Measurements from ENCODE around the gene USP43.
"Not testable (repeated sequence)": the region's sequence is repeated elsewhere in the genome, so short reads cannot be mapped to it uniquely, and the experiment has no call there.

The USP43 gene

DNA sequence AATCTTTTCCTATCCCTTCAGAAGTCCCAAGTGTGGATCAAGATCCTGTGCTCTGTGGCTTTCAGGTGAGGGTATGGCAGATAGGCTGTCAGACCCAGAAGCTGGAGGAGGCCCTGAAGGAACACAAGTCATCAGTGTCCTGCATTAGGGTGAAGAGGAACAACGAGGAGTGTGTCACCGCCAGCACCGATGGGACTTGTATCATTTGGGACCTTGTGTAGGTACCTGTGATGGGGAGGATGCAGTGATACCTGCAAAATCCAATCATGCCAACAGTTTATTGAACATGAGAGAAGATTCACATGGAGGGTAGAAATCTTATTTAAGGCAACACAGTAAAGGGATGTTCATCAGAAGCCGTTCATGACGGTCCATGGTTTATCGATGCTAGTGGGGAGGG lies 10.0 kb upstream of the USP43 start:
- Mint-ChIP-seq H3K4me1 (no peaks in the 10 kb centered on the region), H3K27ac (ENCODE audit: low read depth) (no peak overlapping the region), H3K9me3 (no peaks in the 10 kb centered on the region), H3K36me3 (ENCODE audit: insufficient read depth) (no peaks in the 10 kb centered on the region), H3K27me3 (peaks cover 54% of the 10 kb centered on the region), H3K4me3 (no peak overlapping the region)
- no peak for DNase-seq (ENCODE audit: low spot score in 2 of 2)
- ATAC-seq (replicated peaks; ENCODE audit: extremely low read depth, poor library complexity, severe bottlenecking), result no peak

DNA sequence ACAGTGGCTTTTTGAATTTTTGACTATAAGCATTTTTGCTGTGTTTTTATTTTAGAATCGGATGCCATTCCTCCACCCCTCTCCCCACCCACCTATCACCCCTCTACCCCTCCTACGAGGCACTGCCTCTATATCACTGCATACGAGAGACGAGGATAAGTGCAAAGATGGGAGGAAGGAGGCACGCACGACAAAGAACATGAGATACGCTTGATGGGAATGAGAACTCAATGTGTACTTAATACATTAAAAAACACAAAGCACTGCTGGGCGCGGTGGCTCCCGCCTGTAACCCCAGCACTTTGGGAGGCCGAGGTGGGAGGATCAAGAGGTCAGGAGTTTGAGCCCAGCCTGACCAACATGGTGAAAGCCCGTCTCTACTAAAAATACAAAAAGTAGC lies 8.8 kb upstream of the USP43 start:
- H3K27me3 Mint-ChIP-seq, result peaks cover 55% of the 10 kb centered on the region
- H3K4me3 Mint-ChIP-seq, result no peak overlapping the region
- no peaks in the 10 kb centered on the region for H3K9me3 Mint-ChIP-seq
- DNase-seq (ENCODE audit: low spot score in 2 of 2) (no peak), ATAC-seq (replicated peaks; ENCODE audit: extremely low read depth, poor library complexity, severe bottlenecking) (no peak)
- no peak overlapping the region for H3K27ac Mint-ChIP-seq (ENCODE audit: low read depth)
- H3K36me3 Mint-ChIP-seq (ENCODE audit: insufficient read depth), result no peaks in the 10 kb centered on the region
- H3K4me1 Mint-ChIP-seq, result no peaks in the 10 kb centered on the region

DNA sequence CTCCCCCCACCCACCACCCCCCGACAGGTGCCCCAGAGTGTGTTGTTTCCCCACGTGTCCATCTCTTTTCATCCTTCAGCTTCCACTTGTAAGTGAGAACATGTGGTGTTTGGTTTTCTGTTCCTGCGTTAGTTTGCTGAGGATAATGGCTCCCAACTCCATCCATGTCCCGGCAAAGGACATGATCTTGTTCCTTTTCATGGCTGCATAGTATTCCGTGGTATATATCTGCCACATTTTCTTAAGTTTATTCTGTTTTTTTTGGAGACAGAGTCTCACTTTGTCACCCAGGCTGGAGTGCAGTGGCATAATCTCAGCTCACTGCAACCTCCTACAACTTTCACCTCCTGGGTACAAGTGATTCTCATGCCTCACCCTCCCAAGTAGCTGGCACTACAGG lies 4.9 kb upstream of the USP43 start:
- ATAC-seq (replicated peaks; ENCODE audit: extremely low read depth, poor library complexity, severe bottlenecking); H3K27ac Mint-ChIP-seq (ENCODE audit: low read depth); DNase-seq (ENCODE audit: low spot score in 2 of 2); H3K36me3 Mint-ChIP-seq (ENCODE audit: insufficient read depth); H3K4me1 Mint-ChIP-seq; H3K4me3 Mint-ChIP-seq; H3K9me3 Mint-ChIP-seq: not testable (repeated sequence)
- peaks cover 60% of the 10 kb centered on the region for H3K27me3 Mint-ChIP-seq

DNA sequence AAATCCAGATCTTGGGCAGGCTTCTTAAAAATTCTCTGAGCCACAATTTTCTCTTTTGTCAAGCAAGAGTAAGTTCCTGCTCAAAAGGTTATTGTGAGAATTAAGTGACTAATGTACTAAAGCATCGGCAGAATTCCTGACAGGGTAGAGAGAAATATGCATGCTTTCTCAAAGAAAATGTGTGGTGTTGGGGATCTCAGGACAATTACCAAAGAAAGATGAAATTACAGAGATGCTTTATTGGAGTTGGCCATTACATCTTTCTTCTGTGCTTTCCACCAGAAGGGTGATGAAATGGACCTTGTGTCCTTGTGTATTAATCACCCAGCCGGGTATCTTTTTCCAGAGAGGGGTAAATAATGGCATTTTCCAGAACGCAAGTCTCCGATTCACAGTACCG lies 1.7 kb upstream of the USP43 start:
- Mint-ChIP-seq H3K4me3 (peak overlapping the region; percentile 73), H3K4me1 (peaks cover 16% of the 10 kb centered on the region), H3K27me3 (peaks cover 78% of the 10 kb centered on the region), H3K9me3 (no peaks in the 10 kb centered on the region), H3K27ac (ENCODE audit: low read depth) (no peak overlapping the region), H3K36me3 (ENCODE audit: insufficient read depth) (no peaks in the 10 kb centered on the region)
- DNase-seq (ENCODE audit: low spot score in 2 of 2), result no peak
- ATAC-seq (replicated peaks; ENCODE audit: extremely low read depth, poor library complexity, severe bottlenecking), result no peak

DNA sequence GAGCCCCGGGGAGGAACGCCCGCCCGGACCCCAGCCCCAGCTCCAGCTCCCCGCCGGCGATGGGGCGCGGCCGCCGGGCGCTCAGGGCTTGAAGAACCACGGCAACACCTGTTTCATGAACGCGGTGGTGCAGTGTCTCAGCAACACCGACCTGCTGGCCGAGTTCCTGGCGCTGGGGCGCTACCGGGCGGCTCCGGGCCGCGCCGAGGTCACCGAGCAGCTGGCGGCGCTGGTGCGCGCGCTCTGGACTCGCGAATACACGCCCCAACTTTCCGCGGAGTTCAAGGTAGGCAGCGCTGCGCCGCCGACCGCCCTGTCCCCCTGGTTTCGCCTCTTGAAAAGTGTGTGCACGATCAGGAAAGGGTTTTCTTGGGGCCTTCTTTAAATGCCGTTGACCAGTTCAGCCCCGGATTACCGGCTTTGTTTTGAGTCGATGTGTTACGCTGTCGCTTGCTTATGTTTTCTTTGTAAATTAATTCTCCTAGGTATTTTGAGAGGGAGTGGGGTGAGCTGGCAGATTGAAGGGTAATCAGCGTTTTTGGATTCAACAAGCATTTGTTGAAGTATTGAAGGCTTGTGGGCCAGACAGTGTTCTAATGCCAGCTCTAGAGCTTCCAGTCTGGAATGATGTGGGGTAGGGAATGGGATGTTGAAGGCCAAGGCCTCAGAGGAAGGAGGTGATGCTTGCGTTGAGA lies 681 bp downstream of the USP43 start:
- Mint-ChIP-seq H3K4me1 (peaks cover 16% of the 10 kb centered on the region), H3K27me3 (peaks cover 69% of the 10 kb centered on the region), H3K27ac (ENCODE audit: low read depth) (no peak overlapping the region), H3K36me3 (ENCODE audit: insufficient read depth) (no peaks in the 10 kb centered on the region), H3K4me3 (peak overlapping the region; percentile 64), H3K9me3 (no peaks in the 10 kb centered on the region)
- ATAC-seq (replicated peaks; ENCODE audit: extremely low read depth, poor library complexity, severe bottlenecking) (no peak), DNase-seq (ENCODE audit: low spot score in 2 of 2) (no peak)

DNA sequence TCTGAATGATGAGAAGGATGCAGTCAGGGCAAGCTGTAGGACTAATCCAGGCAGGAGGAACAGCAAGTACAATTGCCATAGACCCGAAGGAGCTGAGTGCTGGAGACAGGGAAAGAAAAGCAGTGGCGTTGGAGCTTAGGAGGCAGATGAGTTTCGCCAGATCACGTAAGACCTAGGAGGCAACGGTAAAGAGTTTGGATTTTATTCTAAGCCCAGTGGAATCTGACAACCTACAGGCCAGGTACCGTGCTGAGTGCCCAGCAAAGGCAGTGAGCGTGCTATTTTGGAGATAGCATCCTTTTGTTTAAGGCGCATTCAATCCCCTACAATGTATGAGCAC lies 1.2 kb downstream of the USP43 start:
- Mint-ChIP-seq H3K27me3 (peaks cover 69% of the 10 kb centered on the region), H3K4me3 (peak overlapping the region; percentile 64), H3K4me1 (peaks cover 16% of the 10 kb centered on the region), H3K27ac (ENCODE audit: low read depth) (no peak overlapping the region), H3K9me3 (no peaks in the 10 kb centered on the region), H3K36me3 (ENCODE audit: insufficient read depth) (no peaks in the 10 kb centered on the region)
- no peak for ATAC-seq (replicated peaks; ENCODE audit: extremely low read depth, poor library complexity, severe bottlenecking)
- DNase-seq (ENCODE audit: low spot score in 2 of 2), result no peak

DNA sequence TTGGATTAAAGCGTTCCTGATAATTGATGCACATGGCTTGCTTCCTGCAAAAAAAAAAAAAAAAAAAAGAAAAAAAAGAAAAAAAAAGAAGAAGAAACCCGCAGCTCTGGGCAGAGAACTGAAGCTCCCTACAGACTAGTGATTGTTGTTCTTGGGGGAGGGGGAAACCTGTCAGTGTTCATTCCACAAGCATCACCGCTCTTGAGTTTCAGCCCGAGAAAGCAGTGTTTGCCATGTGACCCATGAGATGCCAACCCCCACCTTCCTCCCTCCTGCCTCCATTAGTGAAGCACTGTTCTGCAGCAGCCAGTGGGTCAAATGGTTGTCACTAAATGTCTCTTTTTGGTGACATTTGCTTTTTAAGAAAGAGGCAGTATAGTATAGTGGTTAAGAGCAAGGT lies 1.7 kb downstream of the USP43 start:
- Mint-ChIP-seq H3K27ac (ENCODE audit: low read depth) (no peak overlapping the region), H3K4me1 (peaks cover 16% of the 10 kb centered on the region), H3K9me3 (no peaks in the 10 kb centered on the region), H3K27me3 (peaks cover 70% of the 10 kb centered on the region), H3K4me3 (no peak overlapping the region), H3K36me3 (ENCODE audit: insufficient read depth) (no peaks in the 10 kb centered on the region)
- DNase-seq (ENCODE audit: low spot score in 2 of 2) (no peak), ATAC-seq (replicated peaks; ENCODE audit: extremely low read depth, poor library complexity, severe bottlenecking) (no peak)

DNA sequence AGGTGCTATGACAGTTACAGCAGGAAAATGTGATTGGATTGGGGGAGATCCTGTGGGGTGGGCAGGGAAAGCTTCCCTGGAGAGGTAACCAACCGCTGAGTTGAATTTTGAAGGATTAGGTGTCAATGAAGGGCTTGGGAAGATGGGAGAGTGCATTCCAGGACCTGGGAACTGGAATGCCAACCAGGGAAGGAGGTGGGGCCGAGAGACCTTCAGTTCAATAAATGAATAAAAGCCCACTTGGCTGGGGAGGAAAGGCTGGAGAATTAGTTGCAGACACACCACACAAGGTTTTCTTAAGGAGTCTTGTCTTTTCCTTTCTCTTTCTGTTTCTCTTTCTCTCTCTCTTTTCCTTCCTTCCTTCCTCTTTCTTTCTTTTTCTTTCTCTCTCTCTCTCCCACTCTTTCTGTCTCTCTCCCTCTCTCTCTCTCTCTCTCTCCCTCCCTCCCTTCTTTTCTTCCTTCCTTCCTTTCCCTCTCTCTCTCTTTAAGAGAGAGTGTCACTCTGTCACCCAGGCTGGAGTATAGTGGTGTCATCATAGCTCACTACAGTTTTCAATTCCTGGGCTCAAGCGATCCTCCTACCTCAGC lies 3.3 kb downstream of the USP43 start:
- Mint-ChIP-seq H3K4me1 (peaks cover 16% of the 10 kb centered on the region), H3K9me3 (no peaks in the 10 kb centered on the region), H3K36me3 (ENCODE audit: insufficient read depth) (no peaks in the 10 kb centered on the region), H3K27ac (ENCODE audit: low read depth) (no peak overlapping the region), H3K4me3 (no peak overlapping the region), H3K27me3 (peaks cover 73% of the 10 kb centered on the region)
- no peak for ATAC-seq (replicated peaks; ENCODE audit: extremely low read depth, poor library complexity, severe bottlenecking)
- DNase-seq (ENCODE audit: low spot score in 2 of 2), result no peak

DNA sequence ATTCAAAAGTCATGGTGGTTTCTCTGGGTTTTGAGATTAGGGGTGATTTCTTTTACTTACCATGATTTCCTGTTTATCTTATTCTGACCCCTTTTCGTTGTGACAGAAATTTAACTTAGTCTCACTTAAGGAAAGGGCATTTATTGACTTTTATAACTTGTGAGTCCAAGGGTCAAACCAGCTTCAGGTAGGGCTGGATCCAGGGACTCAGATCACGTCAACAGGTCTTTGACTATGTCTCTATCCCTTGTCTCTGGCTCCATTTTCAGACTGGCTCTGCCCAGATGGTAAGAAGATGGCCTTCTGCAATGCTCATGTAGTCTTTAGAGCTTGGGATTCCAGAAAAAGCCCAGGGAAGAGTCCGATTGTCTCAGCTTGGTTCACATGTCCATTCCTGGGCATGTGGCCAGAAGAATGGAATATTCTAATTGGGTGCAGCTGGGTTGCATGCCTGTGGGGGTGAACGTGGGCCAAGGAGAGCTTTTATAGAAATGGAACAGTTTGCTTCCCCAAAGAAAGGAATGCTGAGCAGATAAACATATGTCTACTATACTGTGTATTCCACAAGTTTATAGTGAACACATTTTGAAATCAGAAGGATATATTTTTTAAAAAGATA lies 13.4 kb downstream of the USP43 start:
- Mint-ChIP-seq H3K27ac (ENCODE audit: low read depth) (no peak overlapping the region), H3K4me3 (no peak overlapping the region), H3K9me3 (no peaks in the 10 kb centered on the region), H3K27me3 (peaks cover 34% of the 10 kb centered on the region), H3K4me1 (no peaks in the 10 kb centered on the region), H3K36me3 (ENCODE audit: insufficient read depth) (no peaks in the 10 kb centered on the region)
- no peak for ATAC-seq (replicated peaks; ENCODE audit: extremely low read depth, poor library complexity, severe bottlenecking)
- no peak for DNase-seq (ENCODE audit: low spot score in 2 of 2)

DNA sequence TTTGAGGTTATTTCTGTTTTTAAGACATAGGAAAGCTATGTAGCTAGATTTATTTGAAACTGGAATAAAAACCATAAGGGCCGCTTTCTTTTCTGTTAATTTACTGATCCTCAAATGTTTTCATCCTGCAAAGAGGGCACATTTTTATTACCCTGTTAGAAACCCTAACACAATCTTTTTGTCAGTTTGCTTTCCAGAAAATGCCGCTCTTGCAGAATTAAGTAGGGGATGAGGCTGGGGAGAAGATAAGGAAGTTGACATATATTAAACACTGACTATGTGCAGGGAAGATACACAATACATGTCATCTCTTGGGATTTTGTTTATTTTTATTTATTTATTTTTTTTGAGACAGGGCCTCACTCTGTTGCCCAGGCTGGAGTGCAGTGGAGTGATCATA lies 15.7 kb downstream of the USP43 start:
- Mint-ChIP-seq H3K4me3 (no peak overlapping the region), H3K36me3 (ENCODE audit: insufficient read depth) (no peaks in the 10 kb centered on the region), H3K9me3 (no peaks in the 10 kb centered on the region), H3K4me1 (peaks cover 7% of the 10 kb centered on the region), H3K27ac (ENCODE audit: low read depth) (no peak overlapping the region), H3K27me3 (peaks cover 31% of the 10 kb centered on the region)
- ATAC-seq (replicated peaks; ENCODE audit: extremely low read depth, poor library complexity, severe bottlenecking) (no peak), DNase-seq (ENCODE audit: low spot score in 2 of 2) (no peak)

DNA sequence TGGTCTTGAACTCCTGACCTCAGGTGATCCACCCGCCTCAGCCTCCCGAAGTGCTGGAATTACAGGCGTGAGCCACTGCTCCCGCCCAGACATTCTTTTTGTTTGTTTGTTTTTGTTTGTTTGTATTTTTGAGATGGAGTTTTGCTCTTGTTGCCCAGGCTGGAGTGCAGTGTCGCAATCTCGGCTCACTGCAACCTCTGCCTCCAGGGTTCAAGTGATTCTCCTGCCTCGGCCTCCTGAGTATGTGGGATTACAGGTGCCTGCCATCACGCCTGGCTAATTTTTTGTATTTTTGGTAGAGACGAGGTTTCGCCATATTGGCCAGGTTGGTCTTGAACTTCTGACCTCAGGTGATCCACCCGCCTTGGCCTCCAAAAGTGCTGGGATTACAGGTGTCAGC lies 18.2 kb downstream of the USP43 start:
- peaks cover 39% of the 10 kb centered on the region for H3K27me3 Mint-ChIP-seq
- H3K36me3 Mint-ChIP-seq (ENCODE audit: insufficient read depth), result not testable (repeated sequence)

DNA sequence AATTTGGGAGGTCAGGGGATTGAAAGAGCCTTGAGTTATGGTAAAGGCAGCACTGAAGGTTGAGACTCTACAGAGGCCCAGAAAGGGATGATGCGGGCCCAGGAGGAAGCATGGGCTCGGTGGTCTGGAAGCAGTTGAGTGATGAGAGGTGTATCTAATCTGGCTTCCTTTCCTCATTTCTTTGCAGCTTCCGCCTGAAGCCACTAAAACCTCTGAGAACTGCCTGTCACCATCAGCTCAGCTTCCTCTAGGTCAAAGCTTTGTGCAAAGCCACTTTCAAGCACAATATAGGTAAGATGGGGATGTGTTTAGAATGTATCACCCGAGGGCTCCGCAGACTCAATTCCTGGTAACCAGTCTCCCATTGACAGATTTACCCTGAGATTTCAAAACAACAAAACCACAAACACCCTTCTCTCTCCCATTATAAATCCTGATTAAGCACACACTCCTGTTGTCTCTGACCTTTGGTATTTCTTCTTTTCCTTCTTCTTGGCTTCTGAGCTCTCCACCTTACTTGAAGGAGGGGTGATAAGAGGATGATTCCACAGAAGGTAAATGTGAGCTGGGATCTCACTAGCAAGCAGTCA lies 21.2 kb downstream of the USP43 start:
- H3K27ac Mint-ChIP-seq (ENCODE audit: low read depth), result no peak overlapping the region

More for the DNA sequence above, 18.2 kb downstream of the USP43 start:
- H3K9me3 Mint-ChIP-seq; ATAC-seq (replicated peaks; ENCODE audit: extremely low read depth, poor library complexity, severe bottlenecking); H3K27ac Mint-ChIP-seq (ENCODE audit: low read depth); H3K4me3 Mint-ChIP-seq; DNase-seq (ENCODE audit: low spot score in 2 of 2): not testable (repeated sequence)
- peaks cover 17% of the 10 kb centered on the region for H3K4me1 Mint-ChIP-seq

DNA sequence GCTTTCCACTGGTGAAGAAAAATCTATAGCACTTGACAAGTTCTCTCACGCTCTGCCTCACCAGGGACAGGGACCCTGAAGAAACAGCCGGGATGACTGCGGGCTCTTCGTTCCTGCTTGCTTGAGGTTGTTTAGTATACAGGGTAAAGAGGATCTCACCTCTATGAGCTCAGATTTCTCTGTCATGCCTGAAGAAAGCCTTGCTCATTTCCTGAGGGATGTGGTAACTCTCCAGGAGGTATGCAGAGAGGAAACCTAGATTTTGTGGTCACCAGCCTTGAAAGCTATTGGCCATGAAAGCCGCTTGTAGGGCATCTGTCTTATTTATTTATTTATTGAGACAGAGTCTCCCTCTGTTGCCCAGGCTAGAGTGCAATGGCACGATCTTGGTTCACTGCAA lies 23.2 kb downstream of the USP43 start:
- no peaks in the 10 kb centered on the region for H3K9me3 Mint-ChIP-seq
- DNase-seq (ENCODE audit: low spot score in 2 of 2) (no peak), ATAC-seq (replicated peaks; ENCODE audit: extremely low read depth, poor library complexity, severe bottlenecking) (no peak)
- H3K4me1 Mint-ChIP-seq, result peaks cover 17% of the 10 kb centered on the region
- no peak overlapping the region for H3K27ac Mint-ChIP-seq (ENCODE audit: low read depth)
- H3K36me3 Mint-ChIP-seq (ENCODE audit: insufficient read depth), result no peaks in the 10 kb centered on the region
- peaks cover 61% of the 10 kb centered on the region for H3K27me3 Mint-ChIP-seq
- H3K4me3 Mint-ChIP-seq, result no peak overlapping the region

More for the DNA sequence above, 21.2 kb downstream of the USP43 start:
- Mint-ChIP-seq H3K27me3 (peaks cover 61% of the 10 kb centered on the region), H3K4me3 (no peak overlapping the region), H3K36me3 (ENCODE audit: insufficient read depth) (no peaks in the 10 kb centered on the region), H3K4me1 (peaks cover 17% of the 10 kb centered on the region), H3K9me3 (no peaks in the 10 kb centered on the region)
- DNase-seq (ENCODE audit: low spot score in 2 of 2) (no peak), ATAC-seq (replicated peaks; ENCODE audit: extremely low read depth, poor library complexity, severe bottlenecking) (no peak)
